ENCODE results near the gene CISH.

CISH gene

DNA sequence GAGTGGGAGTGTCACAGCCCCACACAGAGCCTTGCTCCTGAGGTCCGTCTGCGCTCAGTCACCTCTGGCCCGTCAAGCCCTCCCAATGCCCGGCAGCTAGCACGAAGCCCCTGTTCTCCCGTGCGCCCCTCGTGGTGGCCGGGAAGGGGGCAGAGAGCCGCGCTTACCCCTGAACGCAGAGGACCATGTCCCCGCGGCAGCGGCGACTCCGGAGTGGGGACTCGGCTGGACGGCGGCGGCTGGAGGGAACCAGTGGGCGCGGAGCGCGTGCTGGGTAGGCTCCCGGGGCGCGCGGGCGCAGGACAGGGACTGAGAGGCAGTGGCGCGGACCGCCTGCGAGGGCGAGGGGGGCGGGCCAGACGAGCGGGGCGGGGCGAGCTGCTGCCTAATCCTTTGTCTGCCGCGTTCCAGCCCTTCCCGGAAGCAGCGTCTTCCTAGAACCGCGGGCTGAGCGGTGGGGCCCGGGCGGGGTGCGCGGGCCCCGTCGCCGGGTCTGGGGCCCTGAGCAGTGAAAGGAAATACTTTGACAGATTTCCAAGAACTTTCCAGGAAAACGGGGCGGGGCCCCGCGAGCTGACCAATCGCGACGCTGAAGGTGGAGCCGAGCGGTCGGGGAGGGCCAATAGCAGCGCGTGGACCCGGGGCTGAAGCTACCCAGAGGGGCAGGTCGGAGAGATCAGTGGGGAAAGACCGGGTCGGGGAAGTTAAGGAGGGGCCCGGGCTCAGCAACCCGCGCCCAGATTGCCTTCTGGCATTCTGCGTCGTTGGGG lies at the start of gene CISH:
CISH (minus strand) TSS at position 311 of the 770 bp plus-strand sequence; CDS start at position 187, 124 bp downstream.
- DNase-seq, result peak; percentile 99

GRCh38 chr3:50660386-50660785 lies 48.8 kb upstream of the CISH start:
- no peak for DNase-seq

DNA sequence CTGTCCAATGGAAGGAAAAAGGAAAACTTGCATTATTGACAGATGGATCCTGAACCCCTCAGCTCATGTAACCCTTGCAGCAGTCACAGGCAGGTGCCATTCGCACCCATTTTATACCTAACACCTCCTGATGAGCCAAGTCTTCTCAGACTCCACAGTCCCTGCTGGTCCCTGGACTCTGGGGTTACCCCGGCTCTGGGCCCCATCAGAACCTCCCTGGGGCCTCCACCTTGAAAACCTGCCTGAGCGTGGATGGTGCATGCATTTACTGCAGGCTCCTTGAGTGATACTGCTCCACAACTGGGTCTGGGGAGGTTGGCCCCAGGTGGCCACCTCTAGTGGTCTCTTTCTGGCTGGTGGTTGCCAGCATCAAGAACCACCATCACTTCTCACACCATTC lies 47.3 kb upstream of the CISH start:
- no peak for DNase-seq

GRCh38 chr3:50658416-50658815 lies 46.8 kb upstream of the CISH start:
- DNase-seq, result no peak

DNA sequence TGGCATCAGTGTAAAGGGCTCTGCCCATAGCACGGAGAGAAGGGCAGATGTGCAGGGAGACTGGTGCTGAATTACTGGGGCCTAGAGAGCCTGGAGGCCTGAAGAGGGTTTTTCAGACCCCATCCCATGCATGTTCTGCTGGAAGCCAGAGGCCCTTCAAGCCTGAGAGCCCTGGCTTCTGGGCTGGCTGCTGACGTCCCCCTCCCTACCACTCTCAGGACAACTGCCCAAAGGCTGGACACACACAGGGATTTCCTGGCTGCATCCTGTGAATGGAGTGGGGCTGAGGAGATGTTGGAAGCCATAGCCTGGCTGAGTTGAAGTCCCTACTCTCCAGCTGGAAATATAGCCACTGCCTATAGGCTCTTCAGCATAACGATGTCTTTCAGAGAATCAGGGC lies 46.2 kb upstream of the CISH start:
- DNase-seq, result no peak

DNA sequence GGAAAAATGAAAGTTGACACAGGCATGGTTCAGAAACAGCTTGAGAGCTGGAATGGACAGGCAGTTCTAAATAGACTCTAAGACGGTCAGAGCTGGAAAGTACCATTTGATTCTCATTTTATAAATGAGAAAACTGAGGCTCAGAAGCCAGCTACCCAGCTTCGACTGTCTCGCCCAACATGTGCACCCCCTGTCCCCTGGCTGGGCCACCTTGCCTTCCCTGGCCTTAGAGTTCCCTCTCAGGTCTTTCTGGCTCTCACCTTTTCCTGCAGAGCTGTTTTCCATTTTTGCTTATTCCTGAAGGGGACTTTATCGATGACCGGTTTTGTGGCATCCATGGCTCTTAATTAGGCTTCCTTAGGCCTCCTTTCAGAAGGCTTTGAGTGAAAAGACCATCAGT lies 45.8 kb upstream of the CISH start:
- no peak for DNase-seq

DNA sequence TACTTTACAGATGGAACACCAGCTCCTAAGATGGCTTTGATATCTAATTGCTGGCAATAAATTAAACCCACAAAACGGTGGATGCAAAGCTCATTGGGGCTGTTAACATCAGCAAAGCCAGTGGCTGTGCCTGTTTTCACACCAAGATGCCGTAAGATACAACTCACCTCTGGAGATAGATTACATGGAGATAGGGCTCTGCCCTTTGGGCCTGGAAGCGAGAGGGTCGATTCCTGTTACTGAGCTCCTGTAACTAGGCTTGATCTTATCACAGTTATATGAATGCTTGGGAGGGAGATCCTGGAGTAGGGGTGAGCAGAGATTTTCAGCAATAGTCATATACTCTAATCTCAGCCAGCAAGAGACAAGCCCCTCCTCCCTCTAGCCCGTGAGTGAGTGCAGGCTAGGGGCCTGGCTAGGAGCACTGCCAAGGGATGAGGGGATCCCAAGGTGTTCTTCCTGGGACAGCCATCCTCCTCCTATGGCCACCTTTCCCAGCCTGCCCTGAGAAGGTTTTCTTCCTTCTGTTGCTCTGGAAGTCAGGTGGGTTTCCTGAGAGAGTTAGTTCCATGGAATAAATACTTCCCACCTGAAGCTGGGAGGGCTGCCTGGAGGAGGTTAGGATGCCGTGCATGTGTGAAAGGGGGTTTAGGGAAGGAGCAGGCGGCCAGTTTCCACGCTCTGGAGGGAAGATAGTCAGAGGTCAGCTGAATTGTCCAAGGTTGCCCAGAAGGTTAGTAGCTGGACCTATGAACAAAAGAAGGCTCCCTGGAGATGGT lies 45.0 kb upstream of the CISH start:
- DNase-seq, result no peak

DNA sequence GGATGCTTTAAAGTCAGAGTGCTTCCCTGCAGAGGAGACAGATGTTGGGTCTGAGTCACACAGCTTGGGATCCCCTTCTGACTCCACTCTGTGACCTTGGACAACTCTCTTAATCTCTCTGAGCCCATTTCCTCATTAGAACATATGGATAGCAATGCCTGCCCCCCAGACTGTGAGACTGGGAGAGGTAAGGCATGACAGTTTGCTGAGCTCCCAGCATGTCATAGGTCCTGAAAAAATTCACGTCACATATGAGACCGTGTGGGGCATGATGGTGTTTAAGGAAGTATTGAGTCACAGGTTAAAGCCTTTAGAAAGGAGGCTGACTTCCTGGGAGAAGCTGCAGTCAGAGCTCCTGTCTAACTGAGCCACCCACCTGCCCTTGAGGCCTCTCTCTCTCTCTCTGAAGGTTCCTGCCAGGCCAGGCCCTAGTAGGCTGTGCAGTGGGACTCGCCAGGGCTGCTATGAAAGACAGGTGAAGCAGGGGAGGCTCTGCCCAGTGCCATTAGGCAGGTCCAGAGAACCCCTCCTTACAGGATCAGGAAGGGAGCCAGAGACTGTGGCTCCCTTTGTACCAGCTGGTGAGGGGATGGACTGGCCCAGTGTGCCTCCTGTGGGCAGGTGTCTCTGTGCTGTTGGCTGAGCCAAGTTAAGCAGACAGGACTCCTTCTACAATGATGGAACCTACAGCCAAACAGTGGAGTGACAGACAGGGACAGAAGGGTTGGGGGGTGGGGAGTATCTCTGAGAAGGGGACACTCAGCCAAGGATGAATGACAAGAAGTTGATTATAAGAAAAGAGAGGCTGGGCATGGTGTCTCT lies 43.6 kb upstream of the CISH start:
- DNase-seq, result peak; percentile 32

GRCh38 chr3:50653937-50654595 lies 42.5 kb upstream of the CISH start:
- no peak for DNase-seq

GRCh38 chr3:50652709-50653108 lies 41.1 kb upstream of the CISH start:
- peak; percentile 64 for DNase-seq

- DNase-seq, result no peak
Measured at GRCh38 chr3:50651920-50652529, 40.5 kb upstream of the CISH start.

- no peak for DNase-seq
Measured at GRCh38 chr3:50651445-50651844, 39.9 kb upstream of the CISH start.

DNA sequence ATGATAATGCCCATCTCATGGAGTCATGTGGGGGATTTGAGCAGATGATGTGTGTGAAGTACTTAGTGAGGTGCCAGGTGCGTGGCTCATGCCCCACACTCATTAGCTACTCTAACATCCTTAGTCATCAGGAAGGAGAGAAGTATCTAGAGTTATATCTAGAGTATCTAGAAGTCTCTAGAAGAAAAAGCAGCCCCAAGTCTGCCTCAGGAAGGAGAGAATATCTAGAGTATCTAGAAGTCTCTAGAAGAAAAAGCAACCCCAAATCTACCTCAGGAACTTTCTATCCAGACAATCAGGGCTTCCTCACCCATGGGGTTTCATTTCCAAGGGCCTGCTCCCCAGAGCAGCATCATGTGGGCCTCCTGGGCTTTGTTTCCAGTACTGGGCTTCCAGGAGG lies 38.4 kb upstream of the CISH start:
- no peak for DNase-seq

- no peak for DNase-seq
Measured at GRCh38 chr3:50649451-50649931, 37.9 kb upstream of the CISH start.

DNA sequence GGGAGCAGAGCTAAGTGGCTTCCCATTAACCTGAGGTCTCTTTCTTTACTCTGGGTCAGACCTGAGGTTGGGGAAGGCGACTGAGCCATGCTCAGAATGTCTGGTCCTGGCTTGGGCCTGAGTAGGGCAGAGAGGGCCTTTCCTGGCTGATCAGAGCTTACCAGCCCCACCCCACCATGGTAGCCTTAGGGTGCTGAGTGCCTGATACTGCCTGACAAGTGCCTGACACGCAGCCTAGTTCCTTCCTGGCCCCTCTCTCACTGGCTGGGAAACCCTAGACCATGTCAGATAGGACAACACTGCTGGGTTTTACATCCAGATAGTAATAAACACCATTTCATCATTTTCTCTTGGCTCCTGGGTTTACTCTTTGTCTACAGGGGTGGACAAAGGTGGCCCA lies 37.4 kb upstream of the CISH start:
- no peak for DNase-seq

DNA sequence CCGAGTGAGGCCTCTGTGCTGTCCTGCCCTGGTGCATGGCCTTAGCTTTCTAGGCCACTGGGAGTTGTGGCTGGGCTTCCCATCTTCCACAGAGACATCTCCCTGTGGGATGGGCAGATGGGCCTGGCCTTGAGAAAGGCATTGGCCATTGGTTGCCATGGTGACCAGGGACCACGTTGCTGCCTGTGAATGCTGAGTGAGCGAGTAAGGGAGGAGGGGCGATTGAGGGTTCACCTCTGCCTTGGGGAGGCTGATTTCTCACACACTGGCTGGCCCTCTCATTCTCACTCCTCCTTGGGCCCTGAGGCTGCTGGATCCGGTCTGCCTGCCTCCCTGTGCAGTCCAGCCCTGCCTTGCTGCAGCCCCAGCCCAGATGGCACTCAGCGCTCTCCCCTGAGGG lies 36.7 kb upstream of the CISH start:
- DNase-seq, result no peak

DNA sequence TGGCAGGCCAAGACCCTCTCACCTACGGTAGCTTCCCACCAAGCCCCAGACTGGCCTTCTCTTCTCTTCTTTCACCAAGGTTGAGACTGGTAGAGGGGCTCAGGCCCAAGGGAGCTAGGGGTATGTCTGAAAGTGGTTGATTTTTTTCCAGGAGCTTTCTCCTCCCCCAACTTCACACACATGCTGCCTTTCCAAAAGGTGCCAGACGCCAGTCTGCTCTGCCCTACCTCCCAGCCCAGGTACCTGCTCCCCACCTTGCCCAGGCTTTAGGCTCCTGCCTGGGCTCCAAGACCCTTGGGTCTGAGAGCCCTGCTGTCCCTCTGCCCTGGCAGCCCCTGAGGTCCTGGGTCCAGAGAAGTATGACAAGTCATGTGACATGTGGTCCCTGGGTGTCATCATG lies 33.8 kb upstream of the CISH start:
- DNase-seq, result no peak

DNA sequence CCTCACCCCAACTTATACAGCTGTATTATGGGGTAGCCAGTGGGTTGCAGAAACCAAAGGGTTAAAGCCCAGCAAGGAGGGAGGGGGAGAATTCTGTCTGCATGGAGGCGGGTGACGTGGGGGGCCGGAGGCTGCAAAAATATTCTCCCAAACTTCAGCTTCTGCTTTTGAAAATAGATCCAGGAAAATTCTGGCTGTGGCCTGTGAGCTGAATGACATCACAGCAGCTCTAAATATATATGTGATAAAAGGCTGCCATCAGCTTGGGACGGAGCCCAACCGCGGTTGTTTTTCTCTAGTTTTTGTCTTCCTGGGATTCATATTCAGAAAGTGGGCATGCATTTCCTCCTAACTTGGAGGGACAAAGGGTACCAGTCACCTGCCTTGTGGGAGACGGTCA lies 33.0 kb upstream of the CISH start:
- no peak for DNase-seq

DNA sequence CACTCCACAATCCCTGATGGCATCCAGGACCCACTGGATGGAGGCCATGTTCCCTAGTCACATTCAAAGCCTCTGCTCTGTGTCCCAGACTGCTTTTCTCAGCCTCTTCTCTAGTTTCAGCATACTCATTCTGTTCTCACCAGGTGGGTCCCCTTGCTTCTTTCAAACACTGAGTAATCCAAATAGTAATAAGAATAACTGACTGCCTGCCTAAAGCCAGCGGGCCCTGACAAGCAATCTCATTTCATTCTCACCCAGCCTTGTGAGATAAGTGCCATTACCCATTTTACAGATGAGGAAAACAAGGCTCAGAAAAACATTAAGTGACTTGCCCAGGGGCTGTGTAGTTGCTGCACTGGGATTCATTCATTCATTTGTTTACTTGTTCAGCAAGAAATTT lies 30.8 kb upstream of the CISH start:
- peak; percentile 45 for DNase-seq

DNA sequence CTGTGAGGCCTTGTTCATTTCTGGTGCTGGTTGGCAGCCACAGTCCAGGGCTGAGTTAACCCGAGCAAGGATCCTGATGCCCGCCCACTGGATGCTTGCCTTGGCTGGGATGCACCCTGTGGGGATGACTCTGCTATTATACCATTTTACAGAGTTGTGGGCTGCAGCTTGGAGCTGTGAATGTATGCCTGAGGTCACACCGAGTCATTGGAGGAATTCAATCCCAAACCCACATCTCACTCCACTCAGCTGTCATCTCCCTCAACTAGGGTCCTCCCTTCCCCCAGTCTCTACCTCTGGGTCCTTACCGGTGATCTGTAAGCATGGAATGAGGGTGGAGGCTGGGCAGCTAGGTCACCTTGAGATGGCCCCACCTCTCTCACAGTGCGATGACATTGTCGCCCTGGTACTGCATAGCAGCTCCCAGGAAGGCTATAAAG lies 27.5 kb upstream of the CISH start:
- no peak for DNase-seq

- DNase-seq, result no peak
Measured at GRCh38 chr3:50637945-50638344, 26.4 kb upstream of the CISH start.

GRCh38 chr3:50637011-50637410 lies 25.4 kb upstream of the CISH start:
- no peak for DNase-seq
